PFSK-1 (cell line): ENCODE data around the gene SLC25A26.

Experiments used
- FOXP2 ChIP-seq: optimal IDR thresholded peaks from 2 replicates; pipeline ENCODE3; 2011; ENCODE audit warnings: borderline replicate concordance, control low read depth, inconsistent platforms; ENCODE audit not compliant: insufficient read depth; ENCODE audit errors: extremely low read length, extremely low read depth
- POLR2AphosphoS5 ChIP-seq: IDR thresholded peaks from 2 replicates; pipeline ENCODE4 v1.6.1; 2012; ENCODE audit warnings: low read depth, mild to moderate bottlenecking, control low read depth, low read length, moderate library complexity
- SIN3A ChIP-seq: IDR thresholded peaks from 2 replicates; pipeline ENCODE4 v1.6.1; 2012; ENCODE audit warnings: mild to moderate bottlenecking, low read length, moderate library complexity, borderline replicate concordance; ENCODE audit not compliant: insufficient read depth
- TAF1 ChIP-seq: IDR thresholded peaks from 2 replicates; pipeline ENCODE4 v1.6.1; 2012; ENCODE audit warnings: low read length, control low read depth, borderline replicate concordance; ENCODE audit not compliant: insufficient read depth
- TF ChIP-seq, protein P1 (sequence below), 2 experiments: IDR thresholded peaks; 2 replicates each; pipeline versions ENCODE4 v1.6.1 to v1.8.0; 2011 to 2012; ENCODE audit warnings: low read depth in 2 of 2, low read length in 2 of 2, control low read depth in 1 of 2, inconsistent platforms in 1 of 2, mild to moderate bottlenecking in 1 of 2, moderate library complexity in 1 of 2; ENCODE audit not compliant: insufficient read depth in 1 of 2

The SLC25A26 gene

DNA sequence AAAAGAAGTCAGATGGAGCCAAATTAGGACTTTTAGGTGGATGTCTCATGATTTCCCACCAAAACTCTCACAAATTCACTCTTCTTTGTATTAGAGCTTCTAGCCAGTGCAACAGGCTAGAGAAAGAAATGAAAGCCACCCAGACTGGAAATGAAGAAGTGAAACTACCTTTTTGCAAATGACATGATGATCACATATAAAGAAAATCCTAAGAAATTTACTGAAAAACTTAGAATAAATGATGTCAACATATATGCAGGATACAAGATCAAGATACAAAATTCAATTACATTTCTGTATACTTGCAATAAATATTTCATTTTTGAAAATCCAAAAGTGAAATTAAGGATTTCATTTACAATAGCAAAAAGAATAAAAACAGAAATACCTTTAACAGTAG lies 169.2 kb downstream of the SLC25A26 start:
- no peak for TF ChIP-seq FOXP2
- no peak for TF ChIP-seq SIN3A
- no peak for TF ChIP-seq POLR2AphosphoS5
- TF ChIP-seq, protein P1, sequence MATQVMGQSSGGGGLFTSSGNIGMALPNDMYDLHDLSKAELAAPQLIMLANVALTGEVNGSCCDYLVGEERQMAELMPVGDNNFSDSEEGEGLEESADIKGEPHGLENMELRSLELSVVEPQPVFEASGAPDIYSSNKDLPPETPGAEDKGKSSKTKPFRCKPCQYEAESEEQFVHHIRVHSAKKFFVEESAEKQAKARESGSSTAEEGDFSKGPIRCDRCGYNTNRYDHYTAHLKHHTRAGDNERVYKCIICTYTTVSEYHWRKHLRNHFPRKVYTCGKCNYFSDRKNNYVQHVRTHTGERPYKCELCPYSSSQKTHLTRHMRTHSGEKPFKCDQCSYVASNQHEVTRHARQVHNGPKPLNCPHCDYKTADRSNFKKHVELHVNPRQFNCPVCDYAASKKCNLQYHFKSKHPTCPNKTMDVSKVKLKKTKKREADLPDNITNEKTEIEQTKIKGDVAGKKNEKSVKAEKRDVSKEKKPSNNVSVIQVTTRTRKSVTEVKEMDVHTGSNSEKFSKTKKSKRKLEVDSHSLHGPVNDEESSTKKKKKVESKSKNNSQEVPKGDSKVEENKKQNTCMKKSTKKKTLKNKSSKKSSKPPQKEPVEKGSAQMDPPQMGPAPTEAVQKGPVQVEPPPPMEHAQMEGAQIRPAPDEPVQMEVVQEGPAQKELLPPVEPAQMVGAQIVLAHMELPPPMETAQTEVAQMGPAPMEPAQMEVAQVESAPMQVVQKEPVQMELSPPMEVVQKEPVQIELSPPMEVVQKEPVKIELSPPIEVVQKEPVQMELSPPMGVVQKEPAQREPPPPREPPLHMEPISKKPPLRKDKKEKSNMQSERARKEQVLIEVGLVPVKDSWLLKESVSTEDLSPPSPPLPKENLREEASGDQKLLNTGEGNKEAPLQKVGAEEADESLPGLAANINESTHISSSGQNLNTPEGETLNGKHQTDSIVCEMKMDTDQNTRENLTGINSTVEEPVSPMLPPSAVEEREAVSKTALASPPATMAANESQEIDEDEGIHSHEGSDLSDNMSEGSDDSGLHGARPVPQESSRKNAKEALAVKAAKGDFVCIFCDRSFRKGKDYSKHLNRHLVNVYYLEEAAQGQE (IDR thresholded peaks at IDR 0.05; ENCODE audit: insufficient read depth in 1 of 2, low read depth in 2 of 2, low read length in 2 of 2) = no peak
- no peak for TF ChIP-seq TAF1

DNA sequence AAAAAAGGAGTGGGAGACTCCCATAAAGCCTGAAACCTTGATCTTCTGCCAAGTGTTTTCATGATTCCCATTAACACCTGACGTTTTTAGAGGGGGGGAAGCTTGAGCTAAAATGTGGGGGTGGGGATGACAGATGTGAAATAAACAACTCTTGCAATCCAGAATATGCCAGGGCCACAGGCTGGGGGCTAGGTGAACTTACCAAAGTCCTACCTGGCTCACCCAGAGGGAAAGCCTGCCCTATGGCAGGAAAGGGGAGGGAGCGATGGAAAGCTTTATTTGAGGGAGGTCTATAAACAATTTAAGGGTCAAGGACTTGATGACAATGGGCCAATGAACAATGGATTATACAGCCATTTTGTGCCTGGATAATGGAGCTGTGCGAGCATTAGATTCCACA lies 171.7 kb downstream of the SLC25A26 start:
- TF ChIP-seq FOXP2 (no peak), SIN3A (no peak), TAF1 (no peak), POLR2AphosphoS5 (no peak)
- TF ChIP-seq, protein P1 (IDR thresholded peaks at IDR 0.05; ENCODE audit: insufficient read depth in 1 of 2, low read depth in 2 of 2, low read length in 2 of 2) = no peak

DNA sequence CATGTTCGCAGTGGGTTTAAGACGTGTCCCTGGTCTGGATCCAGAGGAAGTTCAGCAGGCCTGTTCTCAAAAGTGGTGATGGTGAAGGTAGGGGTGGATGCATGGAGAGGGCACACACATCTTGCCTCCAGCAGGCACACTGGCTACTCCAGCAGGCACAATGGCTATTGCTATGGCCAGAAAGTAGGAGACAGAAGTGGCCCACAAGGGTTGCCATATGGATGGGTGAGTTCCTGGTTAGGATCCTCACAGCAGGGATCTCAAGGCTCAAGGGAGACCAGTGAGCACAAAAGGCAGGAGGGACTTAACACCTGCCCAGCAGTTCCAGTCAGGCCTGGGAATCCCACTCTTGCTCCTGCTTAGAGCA lies 172.1 kb downstream of the SLC25A26 start:
- TF ChIP-seq TAF1 (no peak), SIN3A (no peak), FOXP2 (no peak), POLR2AphosphoS5 (no peak)
- TF ChIP-seq, protein P1 (IDR thresholded peaks at IDR 0.05; ENCODE audit: insufficient read depth in 1 of 2, low read depth in 2 of 2, low read length in 2 of 2) = no peak

DNA sequence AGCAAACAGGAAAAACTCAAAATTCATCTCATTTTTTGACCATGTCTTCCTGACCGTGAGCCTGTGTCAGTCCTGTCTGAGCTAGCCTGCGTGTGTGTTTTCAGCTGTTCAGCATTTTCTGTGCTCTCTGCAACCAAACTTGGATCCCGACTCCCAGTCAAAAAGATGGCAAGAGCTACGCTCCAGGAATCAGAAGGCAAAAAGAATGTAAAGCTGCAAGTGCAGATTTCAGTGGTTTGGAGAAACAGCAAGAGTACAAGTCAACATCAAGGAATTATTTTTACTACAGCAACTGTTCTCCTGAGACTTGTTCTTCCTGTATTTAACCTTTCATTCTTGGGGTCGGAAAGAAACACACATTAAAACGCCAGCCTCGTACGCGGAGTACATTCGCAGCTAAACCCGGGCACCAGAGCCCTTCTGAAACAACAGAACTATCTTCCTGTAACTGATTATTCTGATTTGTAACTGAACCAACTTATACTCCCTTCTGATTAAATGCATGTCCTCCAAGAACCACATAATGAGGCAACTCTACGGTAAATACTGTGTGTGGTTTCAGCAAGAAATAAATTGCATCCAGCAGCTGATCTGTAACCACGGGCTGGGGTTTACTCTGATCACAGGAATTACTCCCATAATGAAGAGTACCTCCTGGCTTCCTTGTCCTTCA lies 172.7 kb downstream of the SLC25A26 start:
- TF ChIP-seq, protein P1 (IDR thresholded peaks at IDR 0.05; ENCODE audit: insufficient read depth in 1 of 2, low read depth in 2 of 2, low read length in 2 of 2) = no peak

DNA sequence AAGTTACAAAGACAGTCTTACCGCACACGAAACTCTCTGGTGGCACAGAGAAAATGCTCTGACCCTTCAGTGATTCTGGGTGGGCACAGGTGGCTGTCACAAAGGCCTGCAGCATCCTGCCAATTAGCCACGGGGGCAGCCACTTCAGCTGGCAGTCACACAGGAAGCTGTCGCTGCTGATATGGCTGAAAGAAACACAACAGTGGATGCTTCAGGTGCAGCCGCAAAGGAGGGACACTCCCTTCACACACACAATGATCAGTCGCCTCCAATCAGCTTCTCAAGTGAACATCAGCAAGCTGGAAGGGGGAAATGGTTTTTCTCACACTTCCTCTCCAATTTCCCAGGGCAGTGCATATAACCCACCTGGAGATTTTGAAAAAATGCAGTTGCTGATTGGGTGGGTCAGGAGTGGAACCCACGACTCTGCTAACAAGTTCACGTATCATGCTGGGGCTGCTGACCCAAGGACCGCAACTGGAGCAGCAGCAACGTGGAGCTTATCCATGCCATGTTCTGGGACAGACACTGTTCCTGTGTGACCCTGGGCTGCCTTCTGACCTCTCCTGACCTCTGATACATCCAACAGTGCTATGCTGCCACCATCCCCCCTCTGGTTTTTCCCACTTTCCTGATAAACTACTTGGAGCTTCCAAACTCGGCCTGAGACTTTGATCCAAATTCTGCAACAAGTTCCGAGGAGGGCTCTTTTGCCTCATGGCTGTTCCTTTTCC lies 173.4 kb downstream of the SLC25A26 start:
- TF ChIP-seq TAF1 (no peak), FOXP2 (no peak), SIN3A (no peak), POLR2AphosphoS5 (no peak)
- TF ChIP-seq, protein P1 (IDR thresholded peaks at IDR 0.05; ENCODE audit: insufficient read depth in 1 of 2, low read depth in 2 of 2, low read length in 2 of 2) = no peak
